NCI-H146 (cell line): ENCODE results near the gene CLINT1.

Experiments used
- DNase-seq: peaks from one replicate; lab custom pipeline; 2025; lab: John Stamatoyannopoulos, UW

CLINT1 gene

GRCh38 chr5:157820593-157821252 is 38.2 kb downstream of the CLINT1 start:
- DNase-seq: peak; percentile 47

- DNase-seq: peak; percentile 22
Observed at GRCh38 chr5:157819502-157820115, 39.3 kb downstream of the CLINT1 start.

GRCh38 chr5:157818368-157818767 is 40.6 kb downstream of the CLINT1 start:
- no peak for DNase-seq

- DNase-seq: no peak
Observed at GRCh38 chr5:157817928-157818327, 41.0 kb downstream of the CLINT1 start.

- DNase-seq: no peak
Observed at GRCh38 chr5:157817387-157817702, 41.6 kb downstream of the CLINT1 start.

- DNase-seq: no peak
Observed at GRCh38 chr5:157816682-157817386, 42.1 kb downstream of the CLINT1 start.

GRCh38 chr5:157812086-157812485 is 46.9 kb downstream of the CLINT1 start:
- no peak for DNase-seq

- DNase-seq: no peak
Observed at GRCh38 chr5:157808043-157808442, 50.9 kb downstream of the CLINT1 start.

- no peak for DNase-seq
Observed at GRCh38 chr5:157802736-157803135, 56.2 kb downstream of the CLINT1 start.

GRCh38 chr5:157800137-157800536 is 58.8 kb downstream of the CLINT1 start:
- no peak for DNase-seq

- no peak for DNase-seq
Observed at GRCh38 chr5:157799578-157799977, 59.4 kb downstream of the CLINT1 start.

GRCh38 chr5:157793301-157793700 is 65.6 kb downstream of the CLINT1 start:
- no peak for DNase-seq

- DNase-seq: no peak
Observed at GRCh38 chr5:157785801-157786200, 73.1 kb downstream of the CLINT1 start.

- DNase-seq: no peak
Observed at GRCh38 chr5:157779221-157779620, 79.7 kb downstream of the CLINT1 start.

- DNase-seq: peak; percentile 5
Observed at GRCh38 chr5:157778121-157778805, 80.7 kb downstream of the CLINT1 start.

- DNase-seq: peak; percentile 40
Observed at GRCh38 chr5:157772127-157772526, 86.8 kb downstream of the CLINT1 start.

- no peak for DNase-seq
Observed at GRCh38 chr5:157770665-157771064, 88.3 kb downstream of the CLINT1 start.

- DNase-seq: no peak
Observed at GRCh38 chr5:157767689-157768088, 91.3 kb downstream of the CLINT1 start.

- no peak for DNase-seq
Observed at GRCh38 chr5:157766902-157767301, 92.0 kb downstream of the CLINT1 start.

- no peak for DNase-seq
Observed at GRCh38 chr5:157766442-157766841, 92.5 kb downstream of the CLINT1 start.

GRCh38 chr5:157764531-157764930 is 94.4 kb downstream of the CLINT1 start:
- DNase-seq: no peak

GRCh38 chr5:157761690-157762621 is 97.0 kb downstream of the CLINT1 start:
- peak; percentile 68 for DNase-seq
